ENCODE measurements around the gene SNAP91. TPM values are rescaled to one million over a fixed set of nuclear protein-coding genes. Genes with fewer than 3 reads are reported as not detected.

SNAP91 gene
- total RNA-seq, 1 experiment from 2014 or later = 1.3 TPM

DNA sequence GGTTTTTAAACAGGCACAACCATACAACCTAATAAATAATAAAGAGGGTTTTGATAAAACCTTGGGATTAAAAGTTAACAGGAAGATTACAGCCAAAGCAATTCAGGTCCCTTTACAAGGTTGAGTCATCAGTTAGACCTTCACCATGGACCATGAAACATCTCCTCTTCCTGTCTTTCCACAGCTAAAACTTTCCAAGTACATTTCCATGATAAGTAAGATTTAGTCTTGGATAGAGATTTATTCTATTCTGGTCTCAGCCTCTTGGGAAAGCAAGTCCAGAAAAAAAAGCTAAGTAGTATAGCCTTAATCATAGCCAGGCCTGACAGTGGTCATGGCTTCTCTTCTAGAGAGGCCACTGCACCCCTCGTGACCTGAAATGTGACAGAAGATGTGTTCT lies 199.5 kb downstream of the SNAP91 start:
- no peak overlapping the region for H4K91ac ChIP-seq (ENCODE audit: insufficient read length, low read depth, low read length)
- Mint-ChIP-seq H3K36me3 (ENCODE audit: insufficient read depth in 1 of 3, low read depth in 3 of 3) (no peaks in the 10 kb centered on the region), H3K4me1 (peaks cover 13 to 19% of the 10 kb centered on the region in 2 experiments), H3K4me3 (no peak overlapping the region), H3K27me3 (ENCODE audit: low read depth) (peaks cover 7% of the 10 kb centered on the region), H3K9me3 (no peaks in the 10 kb centered on the region), H3K27ac (no peak overlapping the region)
- no peak overlapping the region for H3K27ac ChIP-seq (ENCODE audit: insufficient read length, low read depth, low read length)
- no peak overlapping the region for H3K18ac ChIP-seq (ENCODE audit: insufficient read length, low read depth, low read length)
- H3K4ac ChIP-seq (ENCODE audit: low read depth, low read length) = no peak overlapping the region
- H4K8ac ChIP-seq (replicated peaks; ENCODE audit: insufficient read length, low read depth, low read length) = no peak overlapping the region
- H4K20me1 ChIP-seq (ENCODE audit: control insufficient read depth, insufficient read depth, insufficient read length) = no peaks in the 10 kb centered on the region
- no peak overlapping the region for H2AFZ ChIP-seq (ENCODE audit: low read length)
- DNase-seq = no peak
- H2BK15ac ChIP-seq (ENCODE audit: low read depth, low read length) = no peak overlapping the region
- no peaks in the 10 kb centered on the region for H3K79me1 ChIP-seq (ENCODE audit: insufficient read depth, low read depth, low read length, poor library complexity, severe bottlenecking)
- no peaks in the 10 kb centered on the region for H3K4me1 ChIP-seq (ENCODE audit: insufficient read depth, low read length)
- H3K4me2 ChIP-seq (ENCODE audit: insufficient read depth, insufficient read length, low read length) = no peak overlapping the region
- H2BK5ac ChIP-seq (ENCODE audit: insufficient read length, low read length) = no peak overlapping the region
- H3T11ph ChIP-seq (ENCODE audit: low read length) = no peak overlapping the region
- H2BK20ac ChIP-seq (ENCODE audit: low read depth, low read length, poor library complexity, severe bottlenecking) = no peak overlapping the region
- no peaks in the 10 kb centered on the region for H3K79me2 ChIP-seq (ENCODE audit: insufficient read depth, low read length)
- no peak overlapping the region for H3K14ac ChIP-seq (ENCODE audit: insufficient read depth, low read length)
- no peaks in the 10 kb centered on the region for H3K27me3 ChIP-seq (ENCODE audit: insufficient read depth, low read length)
- peaks cover 4% of the 10 kb centered on the region for H3K23me2 ChIP-seq (ENCODE audit: insufficient read length, low read depth, low read length, poor library complexity, severe bottlenecking)
- H4K5ac ChIP-seq (ENCODE audit: insufficient read length, low read depth, low read length) = no peak overlapping the region
- H2BK120ac ChIP-seq (ENCODE audit: low read depth, low read length, poor library complexity, severe bottlenecking) = no peak overlapping the region
- H2AK5ac ChIP-seq (ENCODE audit: insufficient read length, low read length) = no peak overlapping the region
- H3K9ac ChIP-seq (ENCODE audit: extremely low read depth, insufficient read length, low read length) = no peak overlapping the region
- no CpG with 5 or more reads among the region's 1 CpG for WGBS (ENCODE audit: extremely low coverage, insufficient read length, low lambda C conversion rate)
- no peaks in the 10 kb centered on the region for H3K9me3 ChIP-seq (ENCODE audit: control insufficient read depth, low read depth, low read length)
- no peak overlapping the region for H3K23ac ChIP-seq (ENCODE audit: insufficient read length, low read depth, low read length)
- no peak overlapping the region for H3K56ac ChIP-seq (ENCODE audit: insufficient read length, low read depth, low read length)
- no peak overlapping the region for H2BK12ac ChIP-seq (ENCODE audit: insufficient read length, low read depth, low read length)
- TF ChIP-seq, protein P1, sequence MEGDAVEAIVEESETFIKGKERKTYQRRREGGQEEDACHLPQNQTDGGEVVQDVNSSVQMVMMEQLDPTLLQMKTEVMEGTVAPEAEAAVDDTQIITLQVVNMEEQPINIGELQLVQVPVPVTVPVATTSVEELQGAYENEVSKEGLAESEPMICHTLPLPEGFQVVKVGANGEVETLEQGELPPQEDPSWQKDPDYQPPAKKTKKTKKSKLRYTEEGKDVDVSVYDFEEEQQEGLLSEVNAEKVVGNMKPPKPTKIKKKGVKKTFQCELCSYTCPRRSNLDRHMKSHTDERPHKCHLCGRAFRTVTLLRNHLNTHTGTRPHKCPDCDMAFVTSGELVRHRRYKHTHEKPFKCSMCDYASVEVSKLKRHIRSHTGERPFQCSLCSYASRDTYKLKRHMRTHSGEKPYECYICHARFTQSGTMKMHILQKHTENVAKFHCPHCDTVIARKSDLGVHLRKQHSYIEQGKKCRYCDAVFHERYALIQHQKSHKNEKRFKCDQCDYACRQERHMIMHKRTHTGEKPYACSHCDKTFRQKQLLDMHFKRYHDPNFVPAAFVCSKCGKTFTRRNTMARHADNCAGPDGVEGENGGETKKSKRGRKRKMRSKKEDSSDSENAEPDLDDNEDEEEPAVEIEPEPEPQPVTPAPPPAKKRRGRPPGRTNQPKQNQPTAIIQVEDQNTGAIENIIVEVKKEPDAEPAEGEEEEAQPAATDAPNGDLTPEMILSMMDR (conservative IDR thresholded peaks at IDR 0.05) = no peak
